Superior temporal gyrus (tissue), 1 donor: Measurements from ENCODE around the gene TM4SF18.

ENCODE experiments used
- DNase-seq: peaks from one replicate; pipeline ENCODE4 v3.0.0-alpha.2; 2016; ENCODE audit errors: extremely low spot score

The TM4SF18 gene

DNA sequence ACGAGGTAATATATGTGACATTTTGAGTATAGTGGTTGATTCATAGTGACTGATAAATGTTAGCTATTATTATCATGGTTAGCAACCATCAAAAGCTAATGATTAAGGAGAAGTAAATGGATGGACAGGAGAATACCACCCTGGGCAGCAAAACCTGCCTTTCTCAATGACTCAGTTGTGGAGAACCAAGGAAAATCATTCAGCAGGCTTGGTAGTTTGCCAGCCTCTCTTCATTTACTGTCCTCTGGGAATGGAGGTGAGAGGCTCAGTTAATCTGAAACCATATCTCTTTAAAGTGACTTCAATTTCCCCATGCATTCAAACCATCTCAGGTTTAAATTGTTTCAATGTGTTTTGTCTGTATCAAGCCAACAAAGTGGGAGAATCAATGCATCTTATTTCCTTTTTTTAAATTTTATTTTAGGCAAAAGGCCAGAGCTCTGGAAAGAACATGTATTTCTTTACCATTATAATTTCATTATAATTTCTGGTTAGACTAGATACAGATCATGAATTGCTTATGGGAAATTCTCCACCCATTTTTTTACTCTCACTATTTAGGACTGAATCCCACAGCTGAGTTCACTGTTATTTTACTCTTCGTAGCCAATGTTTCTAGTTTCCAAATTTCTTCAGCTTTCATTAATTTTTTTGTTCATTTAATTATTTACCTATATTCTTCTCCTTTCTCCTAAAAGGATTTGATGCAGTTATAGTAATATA is 2.7 kb downstream of the TM4SF18 start:
- no peak for DNase-seq

DNA sequence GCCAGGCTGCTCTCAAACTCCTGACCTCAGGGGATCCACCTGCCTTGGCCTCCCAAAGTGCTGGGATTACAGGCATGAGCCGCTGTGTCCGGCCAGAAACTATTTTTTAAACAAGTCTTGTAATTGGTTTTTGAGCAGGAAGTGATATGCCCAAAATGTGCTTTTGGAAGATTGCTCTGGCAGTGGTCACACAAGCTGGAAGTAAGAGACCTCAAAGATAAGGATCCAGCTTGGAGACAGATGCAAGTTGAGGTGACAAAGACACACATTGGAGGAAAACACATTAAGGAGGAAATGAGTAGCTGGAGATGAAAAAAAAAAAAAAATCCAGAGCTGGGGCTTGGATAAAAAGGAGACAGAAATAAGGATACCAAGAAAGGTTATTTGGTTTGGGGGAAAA is 6.3 kb downstream of the TM4SF18 start:
- DNase-seq = no peak

DNA sequence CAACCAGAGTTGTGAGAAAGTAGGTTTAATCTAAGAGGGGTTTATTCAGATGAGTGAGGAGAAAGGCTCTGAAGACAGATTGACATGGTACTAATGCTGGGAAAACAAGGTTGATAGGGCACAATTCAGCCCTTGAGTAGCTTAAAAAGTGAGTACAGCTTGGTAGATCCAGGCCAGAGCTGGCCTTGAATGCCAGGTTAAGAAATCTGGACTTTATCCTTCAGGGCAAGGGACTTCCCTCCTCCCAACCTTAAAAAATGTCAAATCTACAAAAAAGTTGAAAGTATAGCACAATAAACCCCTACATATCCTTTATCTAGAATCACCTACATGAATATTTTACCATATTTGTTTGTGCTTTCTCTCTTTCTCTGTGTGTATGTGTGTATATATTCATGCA is 7.9 kb downstream of the TM4SF18 start:
- DNase-seq = no peak

DNA sequence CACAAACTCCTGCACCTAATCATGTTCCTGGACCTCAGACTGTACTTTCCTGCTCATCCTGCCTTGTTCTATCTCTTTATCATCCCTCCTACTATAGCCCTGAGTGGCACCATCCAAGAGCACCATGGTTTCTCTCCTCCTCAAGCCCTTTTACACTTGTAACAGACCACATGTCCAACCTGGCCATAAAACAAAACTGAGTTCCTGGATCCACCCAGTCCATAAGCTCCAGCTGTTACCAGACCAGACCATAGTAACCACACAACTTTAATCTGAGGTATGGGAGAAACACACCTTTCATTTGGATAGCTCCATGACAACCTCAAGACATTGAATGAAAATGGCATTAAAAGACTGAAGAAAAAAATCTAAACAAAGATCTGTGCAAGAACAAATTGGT is 9.1 kb downstream of the TM4SF18 start:
- no peak for DNase-seq

DNA sequence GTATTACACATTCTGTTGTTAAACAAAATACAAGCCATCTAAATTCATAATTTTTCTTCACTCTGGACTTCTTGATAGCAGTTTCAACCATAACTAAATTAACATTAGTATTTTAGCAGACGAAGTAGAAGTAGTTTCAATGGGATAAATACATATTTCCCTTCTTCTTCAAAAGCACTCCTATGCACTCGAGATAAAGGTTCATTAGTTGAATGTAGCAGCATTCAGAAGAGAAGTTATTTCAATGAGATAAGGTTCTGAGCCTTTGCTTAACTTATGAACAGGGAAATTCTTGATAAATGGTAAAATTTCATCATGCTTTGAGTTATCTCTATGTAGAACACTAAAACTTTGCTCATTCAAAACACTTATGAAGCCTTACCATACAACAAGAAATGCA is 11.8 kb downstream of the TM4SF18 start:
- no peak for DNase-seq

DNA sequence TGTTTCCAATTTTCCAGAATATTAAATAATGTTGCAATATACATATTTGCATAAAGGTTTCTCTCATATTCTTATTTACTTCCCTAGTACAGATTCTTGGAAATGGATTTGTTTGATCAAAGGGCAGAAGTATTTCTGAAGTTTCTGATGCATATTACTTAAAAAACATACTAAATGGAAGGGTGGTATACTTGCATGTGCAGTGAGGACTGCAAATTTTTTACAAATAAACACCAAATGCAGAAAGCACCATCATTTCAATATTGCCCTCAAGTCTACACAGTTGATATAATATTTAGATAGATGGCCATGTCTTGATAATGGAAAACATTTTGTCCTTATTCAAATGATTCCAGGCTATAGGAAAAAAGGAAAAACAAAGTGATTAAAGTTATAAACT is 12.3 kb downstream of the TM4SF18 start:
- no peak for DNase-seq

DNA sequence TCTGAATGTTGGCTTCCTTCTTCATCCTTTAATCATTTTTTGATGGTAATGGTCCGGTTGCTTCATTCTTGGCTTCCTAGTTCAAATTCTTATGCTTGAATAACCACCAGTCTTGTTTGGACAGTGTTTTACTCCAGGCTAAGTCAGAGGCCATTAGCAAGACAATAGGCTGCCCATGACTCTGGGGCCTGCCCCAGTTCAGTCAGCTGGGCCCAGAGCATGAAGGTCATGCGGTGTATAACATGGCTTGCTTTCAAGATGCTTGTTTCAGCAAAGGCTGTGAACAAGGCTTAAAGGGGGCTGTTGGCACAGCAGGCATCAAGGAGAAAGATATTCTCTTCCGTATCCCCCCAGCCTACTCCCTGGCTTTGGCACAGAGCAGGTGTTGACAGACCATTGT is 13.7 kb downstream of the TM4SF18 start:
- no peak for DNase-seq

DNA sequence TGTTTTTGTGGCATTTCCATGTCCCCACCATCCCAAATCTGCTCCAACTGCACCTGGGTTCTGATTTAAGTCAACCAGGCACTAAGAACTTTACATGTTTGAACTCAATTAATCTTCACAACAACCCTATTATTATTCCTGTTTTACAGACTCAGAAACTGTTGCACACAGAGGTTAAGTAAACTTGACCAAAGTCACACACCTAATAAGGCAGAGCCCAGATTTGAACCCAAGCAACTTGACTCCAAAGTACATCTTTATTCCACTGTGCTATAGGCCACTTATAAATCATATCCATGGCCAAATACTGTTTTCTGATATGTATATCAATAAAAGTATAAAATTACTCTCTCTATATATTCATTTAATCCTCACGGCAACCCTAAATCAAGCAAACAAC is 16.4 kb downstream of the TM4SF18 start:
- DNase-seq = no peak

DNA sequence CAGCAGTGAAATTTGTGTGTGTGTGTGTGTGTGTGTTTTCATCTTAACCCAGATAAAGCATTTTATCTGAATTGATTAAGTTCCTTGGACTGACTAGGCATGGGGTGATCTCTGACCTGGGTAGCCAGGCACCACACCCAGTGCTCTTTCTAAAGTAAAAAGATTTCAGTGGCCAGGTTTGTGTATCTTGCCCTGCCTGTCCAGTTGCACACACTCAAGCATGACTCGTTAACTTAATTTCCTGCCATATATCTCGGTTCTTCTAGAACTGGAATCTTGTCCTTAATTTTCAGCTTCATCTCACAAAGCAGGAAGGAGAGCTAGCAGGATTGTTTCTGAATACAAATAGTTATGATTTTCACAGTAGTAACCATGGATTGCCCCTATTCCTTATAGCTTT is 17.0 kb downstream of the TM4SF18 start:
- DNase-seq = no peak

DNA sequence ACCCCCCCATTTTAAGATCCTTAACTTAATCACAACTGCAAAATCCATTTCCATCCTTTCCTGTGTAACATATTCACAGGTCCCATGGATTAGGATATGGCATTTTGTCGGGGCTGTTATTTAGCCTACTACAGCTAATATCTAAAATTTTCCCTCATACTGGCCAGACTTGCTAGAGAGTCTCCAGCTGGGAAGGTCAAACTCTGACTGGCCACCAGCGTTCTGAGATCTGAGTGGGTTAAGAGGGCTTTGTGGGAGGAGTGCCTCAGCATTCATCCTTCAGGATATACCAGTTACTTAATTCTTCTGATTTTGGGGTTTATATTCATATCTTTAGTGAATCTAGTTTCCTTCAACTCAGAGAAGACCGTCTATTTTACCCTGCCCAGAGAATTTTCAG is 17.7 kb downstream of the TM4SF18 start:
- DNase-seq = no peak

DNA sequence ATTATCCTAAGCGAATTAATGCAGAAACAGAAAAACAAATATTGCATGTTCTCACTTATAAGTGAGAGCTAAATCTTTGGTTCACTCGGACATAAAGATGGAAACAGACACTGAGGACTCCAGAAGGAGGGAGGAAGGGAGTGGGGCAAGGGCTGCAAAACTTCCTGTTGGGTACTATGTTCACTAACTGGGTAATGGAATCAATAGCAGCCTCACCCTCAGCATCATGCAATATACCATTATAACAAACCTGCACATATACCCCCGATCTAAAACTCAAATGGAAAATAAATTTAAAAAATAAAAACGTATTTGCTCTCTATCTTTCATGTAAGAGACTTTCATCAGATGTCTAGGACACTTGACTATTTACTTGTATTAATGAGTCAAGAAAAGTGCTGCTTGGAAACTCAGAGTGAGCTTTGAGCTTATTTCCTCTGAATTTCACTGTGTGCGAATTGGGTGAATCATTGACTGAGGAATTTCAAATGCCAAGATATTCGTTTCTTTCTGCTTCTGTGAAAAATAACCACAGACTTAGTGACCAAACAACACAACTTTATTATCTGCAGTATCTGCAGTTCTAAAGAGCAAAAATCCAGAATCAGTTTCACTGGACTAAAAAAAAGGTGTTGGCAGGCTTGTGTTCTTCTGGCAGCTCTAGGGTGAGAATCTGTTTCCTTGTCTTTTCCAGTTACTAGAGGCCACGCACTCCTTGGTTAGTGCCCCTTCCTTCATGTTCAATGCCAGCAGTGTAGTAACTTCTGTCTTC is 18.4 kb downstream of the TM4SF18 start:
- no peak for DNase-seq

DNA sequence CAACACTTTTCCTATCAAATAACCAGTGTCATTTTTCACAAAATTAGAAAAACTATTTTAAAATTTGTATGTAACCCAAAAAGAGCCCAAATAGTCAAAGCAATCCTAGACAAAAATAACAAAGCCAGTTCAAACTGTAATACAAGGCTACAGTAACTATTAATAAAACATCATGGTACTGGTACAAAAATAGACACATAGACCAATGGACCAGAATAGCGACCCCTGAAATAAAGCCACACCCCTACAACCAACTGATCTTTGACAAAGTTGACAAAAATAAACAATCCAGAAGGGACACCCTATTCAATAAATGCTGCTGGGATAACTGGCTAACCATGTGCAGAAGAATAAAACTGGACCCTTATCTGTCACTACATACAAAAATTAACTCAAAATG is 19.9 kb downstream of the TM4SF18 start:
- DNase-seq = no peak

DNA sequence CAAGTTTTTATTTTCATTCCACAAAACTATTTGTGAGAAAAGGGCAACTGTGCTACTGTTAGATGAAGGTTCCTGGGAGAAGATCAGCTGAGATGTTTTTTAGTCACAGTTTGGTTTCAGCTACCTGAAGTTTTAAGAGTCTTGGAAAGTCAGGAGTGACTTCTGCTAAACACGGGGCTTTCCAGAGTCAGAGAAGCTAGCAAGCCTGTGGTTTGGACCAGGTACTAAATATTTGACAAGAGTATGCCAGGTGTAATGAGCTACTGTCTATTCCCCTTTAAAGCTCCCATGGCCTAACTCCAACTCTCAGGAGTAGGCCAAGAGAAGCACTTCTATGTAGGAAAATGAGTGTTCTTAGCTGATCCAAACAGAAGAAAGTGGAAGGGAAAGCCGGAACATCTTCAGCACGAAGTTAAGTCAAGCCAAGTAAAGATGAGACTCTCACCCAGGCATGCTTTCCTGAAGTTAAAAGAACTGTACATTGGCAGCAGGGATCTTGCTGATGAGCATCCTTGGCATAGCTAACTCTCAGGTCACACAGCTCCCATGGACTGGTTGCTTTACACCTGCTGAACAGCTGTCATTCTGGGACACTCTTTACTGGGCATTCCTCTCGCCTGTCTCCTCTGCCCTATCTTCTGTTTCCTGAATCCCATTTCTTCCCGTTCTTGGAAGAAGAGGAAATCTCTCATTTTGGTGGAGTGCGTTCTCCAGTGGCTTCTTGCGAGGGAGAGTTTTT is 22.5 kb downstream of the TM4SF18 start:
- no peak for DNase-seq

DNA sequence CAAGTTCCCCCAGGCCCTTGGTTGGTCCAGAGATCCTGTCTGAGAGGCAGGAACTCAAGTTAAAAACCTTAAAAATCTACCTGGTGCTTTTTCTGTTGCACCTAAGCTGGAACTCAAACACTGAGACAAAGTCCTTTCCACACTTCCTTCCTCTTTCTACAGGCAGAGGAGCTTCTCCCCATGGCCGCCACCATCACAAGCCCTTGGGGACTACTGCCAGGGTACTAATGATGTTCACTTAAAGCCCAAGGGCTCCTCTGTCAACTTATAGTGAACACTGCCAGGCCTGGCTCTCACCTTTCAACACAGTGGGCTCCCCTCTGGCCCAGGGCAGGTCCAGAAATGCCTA is 26.0 kb downstream of the TM4SF18 start:
- no peak for DNase-seq

DNA sequence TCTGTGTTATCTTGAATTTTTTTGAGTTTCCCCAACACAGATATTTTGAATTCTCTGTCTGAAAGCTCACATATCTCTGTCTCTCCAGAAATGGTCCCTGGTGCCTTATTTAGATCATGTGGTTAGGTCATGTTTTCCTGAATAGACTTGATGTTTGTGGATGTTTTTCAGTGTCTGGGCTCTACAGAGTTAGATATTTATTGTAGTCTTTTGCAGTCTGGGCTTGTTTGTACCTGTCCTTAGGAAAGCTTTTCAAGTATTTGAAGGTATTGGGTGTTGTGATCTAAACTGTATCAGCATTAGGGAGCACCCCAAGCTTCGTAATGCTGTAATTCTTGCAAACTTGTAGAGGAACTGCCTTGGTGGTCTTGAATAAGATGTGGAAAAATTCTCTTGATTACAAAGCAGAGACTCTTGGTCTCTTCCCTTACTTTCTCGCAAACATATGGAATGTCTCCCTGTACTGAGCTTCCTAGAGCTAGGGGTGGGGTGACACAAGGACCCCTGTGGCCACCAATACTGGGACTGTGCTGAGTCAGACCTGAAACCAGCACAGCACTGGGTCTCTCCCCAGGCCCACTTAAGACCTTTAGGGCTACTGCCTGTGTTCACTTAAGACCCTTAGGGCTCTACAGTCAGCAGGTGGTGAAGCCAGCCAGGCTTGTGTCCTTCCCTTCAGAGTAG is 26.5 kb downstream of the TM4SF18 start:
- DNase-seq = no peak

DNA sequence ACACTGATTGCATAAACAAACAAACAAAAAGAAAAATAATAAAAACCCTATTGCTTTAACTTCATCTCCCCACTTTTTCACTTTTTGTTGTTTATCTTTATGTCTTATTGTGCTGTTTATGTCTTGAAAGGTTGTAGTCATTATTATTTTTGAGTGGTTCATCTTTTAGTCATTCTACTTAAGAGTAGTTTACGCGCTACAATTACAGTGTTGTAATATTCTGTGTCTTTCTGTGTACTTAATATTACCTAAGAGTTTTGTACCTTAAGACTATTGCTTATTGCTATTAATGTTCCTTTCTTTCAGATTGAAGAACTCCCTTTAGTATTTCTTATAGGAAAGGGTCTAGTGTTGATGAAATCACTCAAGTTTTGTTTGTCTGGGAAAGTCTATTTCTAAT is 28.1 kb downstream of the TM4SF18 start:
- no peak for DNase-seq

DNA sequence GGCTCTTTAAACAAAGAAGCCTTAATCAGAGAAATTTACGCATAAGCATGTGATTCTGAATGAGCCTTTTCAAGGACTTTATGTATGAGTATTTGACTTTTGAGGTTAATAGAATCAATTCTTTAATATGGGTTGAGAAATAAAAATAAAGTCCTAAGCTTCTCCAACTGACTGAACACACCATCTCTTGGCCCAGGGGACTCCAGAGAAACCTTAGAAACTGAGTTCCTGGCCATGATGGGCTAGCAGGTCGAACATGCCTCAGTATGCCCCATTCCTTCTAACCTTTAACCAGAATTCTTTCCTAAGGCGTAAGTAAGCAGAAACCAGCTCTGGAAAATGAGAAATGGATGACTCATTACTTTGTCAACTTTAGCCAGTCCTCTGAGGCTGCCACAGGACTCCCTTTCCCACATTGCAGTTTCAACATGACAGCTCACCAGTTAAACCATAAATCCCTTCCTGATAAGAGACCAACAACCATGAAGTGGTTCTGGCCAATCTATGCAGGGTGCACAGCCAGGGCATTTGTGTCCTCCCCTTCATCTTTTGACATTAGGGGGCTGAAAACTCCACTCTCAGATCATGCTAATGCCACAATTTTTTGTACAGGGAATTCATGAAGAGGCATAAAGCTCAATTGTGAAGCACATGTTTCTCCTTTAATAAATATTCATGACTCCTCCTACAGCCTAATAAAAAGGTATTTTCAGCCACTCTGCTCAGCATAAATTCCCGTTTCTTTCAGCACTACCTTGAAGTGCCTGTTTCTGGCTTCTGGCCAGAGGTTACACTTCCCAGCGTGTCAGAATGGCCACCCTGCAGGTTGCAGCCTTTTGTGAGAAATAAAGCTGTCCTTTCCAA is 33.3 kb downstream of the TM4SF18 start:
- DNase-seq = no peak

DNA sequence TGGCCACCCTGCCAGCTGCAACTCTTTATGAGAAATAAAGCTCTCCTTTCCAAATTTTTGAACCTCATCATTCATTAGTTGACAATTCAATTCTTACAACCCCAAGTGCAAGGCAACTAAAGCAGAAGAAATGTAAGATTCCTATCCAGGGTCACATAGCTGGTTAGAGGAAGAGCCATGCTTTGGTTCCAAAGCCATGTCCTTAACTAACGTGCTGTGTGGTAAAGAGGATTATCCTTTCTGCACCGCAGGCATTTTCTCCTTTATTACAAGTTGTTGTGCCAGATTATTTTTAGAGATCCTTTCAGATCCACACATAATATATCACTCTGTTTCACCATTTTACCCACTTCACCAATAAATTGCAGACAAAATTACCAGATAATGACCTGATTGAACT is 36.5 kb downstream of the TM4SF18 start:
- DNase-seq = no peak

DNA sequence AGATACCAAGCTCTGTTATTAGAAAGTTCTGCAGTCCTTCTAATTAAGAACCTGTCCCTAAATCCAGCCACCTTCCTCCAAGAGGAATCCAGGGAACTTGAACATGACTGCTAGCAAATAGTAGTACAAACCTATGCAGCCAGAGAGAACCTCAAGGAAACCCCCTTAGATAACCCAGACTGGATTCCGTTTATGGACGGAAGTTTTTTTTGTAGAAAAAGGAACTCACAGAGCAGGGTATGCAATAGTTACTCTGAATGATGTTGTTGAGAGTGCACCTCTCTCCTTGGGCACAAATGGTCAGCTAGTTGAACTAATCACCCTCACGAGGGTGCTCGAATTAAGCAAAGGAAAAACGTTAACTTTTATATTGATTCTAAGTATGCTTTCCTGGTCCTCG is 40.8 kb downstream of the TM4SF18 start:
- no peak for DNase-seq

DNA sequence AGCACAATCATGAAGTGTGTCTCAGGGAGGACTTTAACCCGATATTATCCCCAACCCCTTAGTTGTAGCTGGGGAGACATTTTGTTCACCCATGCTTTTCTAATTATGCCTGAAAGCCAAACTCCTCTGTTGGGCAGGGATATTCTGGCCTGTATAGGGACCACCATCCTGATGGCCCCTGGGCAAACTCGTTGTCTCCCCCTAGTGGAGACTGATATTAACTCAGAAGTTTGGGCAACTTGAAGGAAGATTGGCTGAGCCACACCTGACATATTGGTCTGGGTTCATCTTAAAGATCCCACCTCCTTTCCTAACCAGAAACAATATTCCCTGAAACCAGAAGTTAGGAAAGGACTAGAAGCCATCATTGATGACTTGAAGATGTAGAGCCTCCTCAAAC is 42.3 kb downstream of the TM4SF18 start:
- DNase-seq = no peak

DNA sequence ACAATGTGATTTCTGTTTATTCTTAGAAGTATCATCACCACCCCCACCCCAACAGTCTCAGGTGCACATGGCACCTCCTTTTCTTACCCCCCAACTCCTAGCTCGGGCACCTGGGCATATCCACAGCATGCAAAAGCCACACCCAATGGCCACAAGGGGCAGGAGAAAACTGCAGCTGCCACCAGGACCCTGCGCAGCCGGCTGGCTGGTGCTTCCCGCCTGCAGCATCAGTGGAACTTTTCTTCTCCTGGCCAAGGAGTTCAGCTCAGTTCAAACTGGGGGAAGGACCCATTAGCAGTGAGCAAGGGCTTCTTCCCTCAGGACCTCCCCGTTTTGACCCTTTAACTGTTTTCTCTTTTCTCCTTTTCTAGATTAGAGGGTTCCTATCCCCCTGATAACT is 44.8 kb downstream of the TM4SF18 start:
- no peak for DNase-seq
